ENCODE measurements around the gene F11R. TPM values are rescaled to one million over a fixed set of nuclear protein-coding genes. Genes with fewer than 3 reads are reported as not detected.
A peak's percentile ranks its signal among the peaks of the same experiment; 100 is the strongest.
"Not testable (repeated sequence)": the region's sequence is repeated elsewhere in the genome, so short reads cannot be mapped to it uniquely, and the experiment has no call there.

Gene F11R
- total RNA-seq (2014; rRNA removed; shearing (Covaris generic)) = 46.8 and 90.8 TPM in 2 replicates

DNA sequence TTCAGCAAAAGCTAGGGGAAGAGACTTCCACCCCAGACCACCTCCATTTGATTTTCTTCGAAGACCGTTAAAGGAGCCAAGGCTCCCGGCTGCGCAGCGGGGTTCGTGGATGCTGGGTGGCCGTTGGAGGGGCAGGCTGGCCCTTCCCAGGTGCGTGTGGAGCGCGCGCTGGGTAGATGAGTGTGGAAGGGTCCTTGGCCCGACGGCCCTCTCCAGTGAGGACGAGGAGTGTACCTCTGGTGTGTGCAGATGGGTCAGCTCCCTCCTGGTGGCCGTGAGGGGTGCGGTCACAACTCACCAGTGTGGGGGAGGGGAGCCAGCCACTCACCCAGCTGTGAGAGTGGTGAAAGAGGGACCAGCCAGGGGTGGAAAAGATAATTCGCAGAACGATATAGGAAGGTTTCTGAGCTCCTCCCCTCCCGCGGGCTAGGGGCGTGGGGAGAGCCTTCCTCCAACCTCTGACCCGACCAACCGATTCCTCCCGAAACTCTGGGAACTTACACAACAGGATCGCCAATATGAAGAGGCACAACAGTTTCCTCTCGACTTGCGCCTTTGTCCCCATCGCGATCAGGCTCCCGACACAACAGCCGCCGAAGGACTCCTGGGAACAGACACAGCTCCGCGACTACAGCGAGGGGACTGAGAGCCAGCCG is at the start of gene F11R:
F11R (minus strand) TSS at position 644 of the 656 bp plus-strand sequence; CDS start at position 565, 79 bp downstream.
- DNase-seq (ENCODE audit: low read depth) = peak; percentile 52

DNA sequence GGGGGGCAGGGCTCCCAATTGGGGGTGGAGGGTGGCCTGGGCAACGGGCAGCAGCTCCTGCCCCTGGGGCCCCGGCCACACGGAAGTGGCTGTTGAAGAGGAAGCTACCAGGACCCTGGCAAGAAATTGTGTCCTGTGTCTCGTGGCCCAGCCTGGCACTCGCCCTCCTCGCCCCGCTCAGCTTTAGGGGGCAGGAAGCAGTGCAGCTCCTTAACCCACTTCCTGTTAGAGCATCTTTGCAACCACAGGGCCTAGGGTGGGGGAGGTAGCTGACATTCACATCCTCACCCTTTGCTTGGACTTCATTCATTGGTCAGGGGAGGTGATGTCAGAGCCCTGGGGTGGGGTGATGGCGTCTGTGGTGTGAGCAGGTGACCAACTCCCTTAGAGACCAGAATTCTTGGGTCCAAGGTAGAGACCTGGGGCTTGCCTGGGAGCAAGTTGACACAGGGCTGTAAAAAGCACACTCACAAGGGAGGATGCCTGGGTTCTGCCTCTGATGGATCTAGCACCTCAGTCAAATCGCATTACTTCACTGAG is 48.8 kb upstream of the F11R start, which contains the start of gene ARHGAP30:
ARHGAP30 (minus strand) TSS at position 161 of the 540 bp plus-strand sequence. CDS start 267 bp downstream, outside the sequence.
- peak; percentile 14 for DNase-seq (ENCODE audit: low read depth)

GRCh38 chr1:161069241-161069640 is 48.3 kb upstream of the F11R start:
- DNase-seq (ENCODE audit: low read depth) = no peak

- no peak for DNase-seq (ENCODE audit: low read depth)
Measured at GRCh38 chr1:161068306-161069234, 47.6 kb upstream of the F11R start.

DNA sequence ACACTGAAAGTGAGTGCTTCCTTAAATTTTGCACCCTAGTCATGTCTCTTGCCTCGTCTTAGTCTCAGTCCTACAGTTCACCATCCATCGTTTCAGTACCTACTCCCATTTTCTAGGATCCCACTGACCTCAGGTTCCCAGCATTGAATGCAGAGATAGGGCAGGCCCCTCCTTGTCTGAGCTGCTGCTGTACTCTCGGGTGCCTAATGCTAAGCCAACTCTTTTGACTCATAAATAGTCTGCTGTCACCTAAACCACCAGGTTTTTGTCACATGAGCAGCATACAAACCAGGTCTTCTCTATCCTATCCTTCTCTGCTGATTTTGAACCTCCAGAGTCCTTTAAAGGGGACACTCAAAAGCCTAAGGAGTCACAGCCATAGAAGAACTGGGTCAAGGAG is 45.7 kb upstream of the F11R start:
- no peak for DNase-seq (ENCODE audit: low read depth)

DNA sequence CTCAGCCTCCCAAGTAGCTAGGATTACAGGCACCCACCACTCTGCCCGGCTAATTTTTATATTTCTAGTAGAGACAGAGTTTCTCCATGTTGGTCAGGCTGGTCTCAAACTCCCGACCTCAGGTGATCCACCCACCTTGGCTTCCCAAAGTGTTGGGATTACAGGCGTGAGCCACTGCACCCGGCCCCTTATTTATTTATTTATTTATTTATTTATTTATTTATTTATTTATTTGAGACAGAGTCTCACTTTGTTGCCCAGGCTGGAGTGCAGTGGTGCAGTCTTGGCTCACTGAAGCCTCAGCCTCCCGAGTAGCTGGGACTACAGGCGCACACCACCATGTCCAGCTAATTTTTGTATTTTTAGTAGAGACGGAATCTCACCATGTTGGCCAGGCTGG is 44.7 kb upstream of the F11R start:
- not testable (repeated sequence) for DNase-seq (ENCODE audit: low read depth)

DNA sequence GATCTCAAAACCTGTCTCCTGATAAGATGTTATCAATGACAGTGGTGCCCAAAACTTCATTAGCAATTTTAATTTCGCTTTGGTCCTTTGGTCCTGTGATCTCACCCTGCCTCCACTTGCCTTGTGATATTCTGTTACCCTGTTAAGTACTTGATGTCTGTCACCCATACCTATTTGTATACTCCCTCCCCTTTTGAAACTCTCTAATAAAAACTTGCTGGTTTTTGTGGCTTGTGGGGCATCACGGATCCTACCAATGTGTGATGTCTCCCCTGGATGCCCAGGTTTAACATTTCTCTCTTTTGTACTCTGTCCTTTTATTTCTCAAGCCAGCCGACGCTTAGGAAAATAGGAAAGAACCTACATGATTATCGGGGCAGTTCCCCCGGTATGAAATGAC is 43.0 kb upstream of the F11R start:
- not testable (repeated sequence) for DNase-seq (ENCODE audit: low read depth)

GRCh38 chr1:161061419-161061818 is 40.5 kb upstream of the F11R start:
- no peak for DNase-seq (ENCODE audit: low read depth)

DNA sequence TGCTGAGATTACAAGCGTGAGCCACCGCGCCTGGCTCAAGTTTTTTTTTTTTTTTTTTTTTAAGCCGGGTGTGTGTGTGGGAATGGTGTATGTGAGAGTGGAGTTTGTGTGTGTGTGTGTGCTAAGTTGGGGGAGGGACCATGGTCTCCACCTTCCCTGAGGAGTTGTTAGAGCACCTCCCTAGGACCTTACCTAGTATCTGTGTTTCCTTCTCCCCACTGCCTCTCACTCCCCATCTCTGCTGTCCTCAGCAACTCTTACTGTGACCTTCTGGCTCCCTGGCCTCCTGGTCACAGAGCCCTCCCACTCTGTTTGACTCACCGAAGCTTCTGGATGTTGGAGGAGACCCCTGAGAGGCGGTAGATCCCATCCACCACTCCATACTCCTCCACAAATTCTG is 38.3 kb upstream of the F11R start:
- DNase-seq (ENCODE audit: low read depth) = no peak

DNA sequence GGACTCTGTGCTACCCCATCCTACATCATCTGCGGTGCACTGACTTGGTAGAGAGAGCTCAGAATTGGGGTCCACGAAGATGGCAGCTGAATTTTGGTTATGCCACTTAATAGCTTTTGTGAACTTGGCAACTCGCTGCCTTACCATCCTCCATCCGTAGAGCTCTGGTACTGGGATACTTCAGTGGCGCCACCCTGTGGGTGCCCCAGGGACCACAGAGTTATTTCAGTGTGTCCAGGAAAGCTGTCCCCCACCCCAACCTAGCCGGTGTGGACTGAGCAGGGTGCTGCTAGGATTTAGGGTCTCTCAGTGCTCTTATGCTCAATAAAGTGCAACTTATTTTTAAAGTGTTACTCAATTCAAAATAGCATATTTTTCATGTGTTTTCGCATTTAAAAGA is 33.9 kb upstream of the F11R start:
- no peak for DNase-seq (ENCODE audit: low read depth)

GRCh38 chr1:161054232-161054631 is 33.3 kb upstream of the F11R start:
- DNase-seq (ENCODE audit: low read depth) = no peak

GRCh38 chr1:161052899-161053298 is 31.9 kb upstream of the F11R start:
- no peak for DNase-seq (ENCODE audit: low read depth)

DNA sequence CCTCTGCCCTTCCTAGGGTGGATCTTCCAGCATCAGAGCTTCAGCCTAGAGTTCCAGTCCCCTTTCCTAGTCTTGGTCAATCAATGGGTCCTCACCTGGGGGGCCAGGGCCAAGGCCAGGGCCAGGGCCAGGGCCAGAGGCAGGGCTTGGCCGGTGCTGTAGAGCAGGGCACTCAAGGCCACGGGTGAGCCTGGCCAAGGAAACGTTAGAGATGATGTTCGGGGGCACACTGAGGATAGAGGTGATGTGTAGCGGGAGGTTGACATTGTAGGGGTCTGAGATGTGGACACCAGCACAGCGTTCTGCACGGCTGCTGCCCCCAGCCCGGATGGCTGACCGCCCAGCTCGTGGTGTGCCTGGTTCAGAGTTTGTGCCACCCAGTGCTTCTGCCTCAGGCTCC is 30.3 kb upstream of the F11R start:
- no peak for DNase-seq (ENCODE audit: low read depth)

GRCh38 chr1:161048949-161049722 is 28.2 kb upstream of the F11R start:
- no peak for DNase-seq (ENCODE audit: low read depth)

DNA sequence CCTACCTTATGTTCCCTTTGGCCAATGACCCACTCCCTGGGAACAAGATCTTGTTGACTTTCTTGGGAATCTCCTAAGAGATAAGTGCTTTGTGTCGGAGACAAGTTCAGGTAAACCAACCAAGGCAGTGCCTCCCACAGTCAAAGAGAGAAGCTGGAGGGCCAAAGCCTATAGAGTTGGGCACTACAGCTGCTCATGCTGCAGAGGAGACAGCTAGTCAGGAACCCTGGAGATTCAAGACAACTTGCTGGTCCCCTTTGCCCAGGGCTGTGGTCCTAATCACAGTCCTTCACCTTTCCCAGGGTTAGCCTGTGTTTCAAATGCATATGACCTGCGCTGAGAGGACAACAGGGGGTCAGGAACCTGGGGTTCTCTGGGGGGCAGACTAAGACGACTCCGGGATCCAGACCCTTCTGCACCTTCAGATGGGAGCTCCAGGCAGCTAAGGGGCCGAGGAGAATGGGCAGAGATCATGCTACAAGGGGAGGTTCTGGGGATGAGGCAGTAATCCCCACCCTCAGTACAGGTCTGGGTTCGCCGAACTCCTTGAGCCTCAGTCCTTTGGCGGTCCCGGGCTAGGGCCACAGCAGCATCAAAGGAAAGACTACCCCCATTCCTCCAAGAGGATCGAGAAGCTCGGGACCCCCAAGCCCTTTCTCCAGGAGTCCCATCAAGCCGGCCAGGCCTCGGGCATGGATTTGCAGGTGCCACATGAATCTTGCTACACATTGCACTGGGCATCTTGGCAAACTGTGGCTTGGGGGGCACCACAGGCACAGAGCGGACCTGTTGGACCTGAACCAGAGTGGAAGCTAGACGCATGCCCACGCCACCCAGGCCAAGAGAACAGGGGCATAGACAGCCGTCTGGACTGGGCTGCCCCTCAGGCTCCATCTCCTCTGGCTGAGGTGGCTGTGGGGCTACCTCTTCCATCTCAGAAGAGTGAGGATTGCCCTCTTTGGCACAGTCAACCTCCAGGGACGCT is 26.8 kb upstream of the F11R start:
- no peak for DNase-seq (ENCODE audit: low read depth)

DNA sequence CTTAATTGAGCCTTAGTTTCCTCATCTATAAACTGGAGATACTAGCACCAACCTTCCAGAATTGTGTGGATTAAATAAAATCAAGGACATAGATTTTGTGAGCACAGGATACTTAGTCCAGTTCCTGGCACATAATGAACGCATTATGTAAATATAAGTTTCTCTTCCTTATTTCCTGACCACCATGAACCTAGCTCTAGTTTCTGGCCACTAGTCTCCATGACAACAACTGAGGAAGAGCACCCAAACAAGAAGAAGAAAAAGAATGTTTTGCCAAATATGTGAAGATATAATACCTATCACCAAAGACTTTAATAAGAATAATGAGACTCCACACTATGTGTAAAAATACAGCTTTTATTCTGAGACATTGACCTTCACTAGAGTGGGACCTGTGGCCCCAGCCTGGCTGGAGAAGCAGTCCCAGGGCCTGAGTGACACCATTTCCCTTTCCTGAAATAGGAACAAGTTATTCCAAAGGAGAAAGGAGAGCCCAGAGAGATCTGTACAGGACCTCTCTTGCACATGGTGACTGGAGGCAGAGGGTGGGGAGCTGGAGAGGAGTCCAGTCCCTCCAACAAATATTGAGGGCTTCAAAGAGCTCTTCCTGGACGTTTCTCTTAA is 25.8 kb upstream of the F11R start:
- no peak for DNase-seq (ENCODE audit: low read depth)

GRCh38 chr1:161045736-161046604 is 25.0 kb upstream of the F11R start, which contains the start of gene USF1:
USF1 (minus strand) TSS chr1:161045977; CDS start chr1:161043275, 2,702 bp downstream.
- DNase-seq (ENCODE audit: low read depth) = peak; percentile 96

- peak; percentile 81 for DNase-seq (ENCODE audit: low read depth)
Measured at GRCh38 chr1:161044908-161045735, 24.2 kb upstream of the F11R start.

All from M059J (cell line).